Stomach (tissue), 4 donors: ENCODE data around the gene CDKN2B-AS1.

ENCODE experiments used
- CTCF ChIP-seq, 7 experiments: fragments of 450-650 bp in 4 of 7; fragments of 200-600 bp in 3 of 7; sonication (generic) in 3 of 7; IDR thresholded peaks; one replicate each; pipeline ENCODE4 v1.5.1; 2016 to 2019; ENCODE audit warnings: antibody characterized with exemption in 7 of 7, control low read depth in 2 of 7, mild to moderate bottlenecking in 1 of 7
- EP300 ChIP-seq: sonication (generic); formaldehyde crosslinking; IDR thresholded peaks from one replicate; pipeline ENCODE4 v1.6.1; 2017; ENCODE audit warnings: antibody characterized with exemption
- POLR2A ChIP-seq, 4 donors: fragments of 450-650 bp; IDR thresholded peaks; one replicate each; pipeline ENCODE4 v1.6.1; 2016; ENCODE audit warnings: antibody characterized with exemption in 4 of 4, control low read depth in 2 of 4, mild to moderate bottlenecking in 1 of 4, moderate library complexity in 1 of 4
- POLR2AphosphoS5 ChIP-seq, 3 donors: sonication (generic); formaldehyde crosslinking; IDR thresholded peaks; one replicate each; pipeline ENCODE4 v1.6.1; 2016; ENCODE audit warnings: antibody characterized with exemption in 3 of 3

DNA sequence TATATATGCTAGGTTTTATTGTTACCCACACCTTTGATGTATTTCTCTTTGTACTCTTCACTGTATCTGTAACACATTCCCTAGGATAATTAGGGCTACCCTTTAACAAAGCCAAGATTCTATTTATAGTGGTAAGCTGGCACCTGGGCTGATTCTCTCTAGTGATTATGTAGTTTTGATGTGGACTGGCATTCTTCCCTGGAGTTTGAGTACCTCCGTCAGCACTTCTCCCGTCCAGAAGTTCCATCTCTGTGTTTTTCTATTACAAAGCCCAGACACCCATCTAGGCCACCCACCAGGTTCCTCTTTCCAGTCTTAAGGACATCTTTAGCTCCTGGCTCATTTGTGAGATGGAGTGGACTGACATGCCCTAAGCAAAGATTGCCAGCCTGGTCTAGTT, 70.4 kb downstream of the CDKN2B-AS1 start:
- TF ChIP-seq EP300 (no peak), CTCF (IDR thresholded peaks at IDR 0.05) (no peak), POLR2A (IDR thresholded peaks at IDR 0.05) (no peak), POLR2AphosphoS5 (IDR thresholded peaks at IDR 0.05) (no peak)
